GM19238 (cell line): Measurements from ENCODE around the gene FOXO1.
"Not testable (repeated sequence)": the region's sequence is repeated elsewhere in the genome, so short reads cannot be mapped to it uniquely, and the experiment has no call there.

Experiments
- DNase-seq: peaks from one replicate; pipeline ENCODE4 v3.0.0; 2011; ENCODE audit warnings: low spot score; ENCODE audit not compliant: insufficient read length

The FOXO1 gene

DNA sequence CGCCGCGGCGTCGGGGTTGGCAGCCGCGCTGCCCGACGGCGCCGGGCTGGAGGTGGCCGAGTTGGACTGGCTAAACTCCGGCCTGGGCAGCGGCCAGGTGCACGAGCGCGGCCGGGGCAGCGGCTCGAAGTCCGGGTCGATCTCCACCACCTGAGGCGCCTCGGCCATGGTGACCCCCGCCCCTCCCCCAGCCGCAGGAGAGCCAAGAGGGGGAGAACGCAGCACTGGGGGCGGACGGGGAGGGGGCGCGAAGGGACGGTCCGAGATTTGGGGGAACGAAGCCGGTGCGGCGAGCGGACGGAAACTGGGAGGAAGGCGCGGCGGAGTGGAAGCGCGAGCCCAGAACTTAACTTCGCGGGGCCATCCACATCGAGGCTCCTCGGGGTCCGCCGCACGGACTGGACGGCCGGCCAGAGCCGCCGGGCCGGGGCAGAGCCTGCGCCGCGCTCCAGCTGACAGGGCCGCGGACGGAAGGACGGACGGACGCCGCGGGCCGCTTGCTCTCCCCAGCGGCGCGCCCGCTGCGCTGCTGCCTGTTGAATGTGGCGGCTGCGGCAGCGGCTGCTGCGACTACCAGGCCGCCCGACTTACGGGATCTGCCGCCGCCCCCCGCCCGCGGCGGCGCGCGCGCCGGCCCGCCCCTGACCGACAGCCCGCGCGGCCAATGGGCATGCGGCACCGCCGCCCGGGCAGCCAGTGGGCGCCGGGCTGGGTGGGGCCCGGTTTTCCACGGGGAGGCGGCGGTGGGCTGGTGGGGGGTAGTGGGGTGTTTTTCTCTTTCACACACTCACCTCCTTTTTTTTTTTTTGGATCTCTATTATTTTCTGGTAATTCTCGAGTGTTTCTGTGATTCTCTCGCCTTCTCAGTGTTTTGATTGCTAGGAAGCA, at the start of gene FOXO1:
TSS of gene FOXO1 (minus strand) at position 597 of the 888 bp plus-strand sequence. CDS start at position 168, 429 bp downstream.
- peak; percentile 97 for DNase-seq

DNA sequence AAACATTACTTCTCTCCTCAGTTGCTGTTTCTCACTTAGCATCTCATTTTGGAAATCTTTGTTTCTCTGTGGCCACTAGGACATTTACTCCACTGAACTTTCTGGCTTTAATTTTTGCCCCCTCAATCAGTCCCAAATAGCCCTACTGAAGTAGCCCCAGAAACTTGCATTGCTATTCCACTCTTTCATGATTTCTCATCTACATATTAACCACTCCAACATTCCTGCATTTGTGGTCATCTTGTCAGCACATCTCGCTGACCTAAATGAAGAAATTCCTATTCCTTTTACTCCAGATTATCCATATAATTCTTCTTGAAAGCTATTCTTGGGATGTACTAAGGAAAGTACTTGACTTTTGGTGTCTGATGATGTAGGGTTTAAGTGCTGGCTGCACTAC, 48.0 kb upstream of the FOXO1 start:
- not testable (repeated sequence) for DNase-seq

DNA sequence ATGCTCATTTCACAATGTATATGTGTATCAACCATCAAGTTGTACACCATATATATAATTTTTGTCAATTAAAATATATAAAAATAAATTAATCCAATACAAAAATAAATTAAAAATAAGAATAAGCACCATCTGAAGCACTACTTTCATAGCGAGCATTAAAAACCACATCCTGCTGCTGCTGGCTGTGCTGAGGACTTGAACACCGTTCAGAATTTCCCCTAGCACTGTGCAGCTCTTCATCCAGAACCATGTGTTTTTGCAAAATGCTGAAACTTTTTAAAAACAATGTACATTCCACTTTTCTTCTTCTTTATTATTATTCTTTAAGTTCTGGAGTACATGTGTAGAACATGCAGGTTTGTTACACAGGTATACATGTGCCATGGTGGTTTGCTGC, 40.0 kb upstream of the FOXO1 start:
- DNase-seq = no peak

DNA sequence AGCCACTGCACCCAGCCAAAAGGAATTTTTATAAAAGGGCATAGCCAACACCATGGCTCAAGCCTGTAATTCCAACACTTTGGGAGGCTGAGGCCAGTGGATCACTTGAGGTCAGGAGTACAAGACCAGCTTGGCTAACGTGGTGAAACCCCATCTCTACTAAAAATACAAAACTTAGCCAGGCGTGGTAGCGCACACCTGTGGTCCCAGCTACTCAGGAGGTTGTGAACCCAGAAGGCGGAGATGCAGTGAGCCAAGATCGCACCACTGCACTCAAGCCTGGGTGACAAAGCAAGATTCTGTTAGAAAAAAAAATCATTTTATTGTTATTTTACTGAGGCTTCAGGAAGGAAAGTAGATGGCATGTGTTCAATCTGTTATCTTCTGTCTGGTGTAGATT, 31.3 kb upstream of the FOXO1 start:
- DNase-seq = no peak

DNA sequence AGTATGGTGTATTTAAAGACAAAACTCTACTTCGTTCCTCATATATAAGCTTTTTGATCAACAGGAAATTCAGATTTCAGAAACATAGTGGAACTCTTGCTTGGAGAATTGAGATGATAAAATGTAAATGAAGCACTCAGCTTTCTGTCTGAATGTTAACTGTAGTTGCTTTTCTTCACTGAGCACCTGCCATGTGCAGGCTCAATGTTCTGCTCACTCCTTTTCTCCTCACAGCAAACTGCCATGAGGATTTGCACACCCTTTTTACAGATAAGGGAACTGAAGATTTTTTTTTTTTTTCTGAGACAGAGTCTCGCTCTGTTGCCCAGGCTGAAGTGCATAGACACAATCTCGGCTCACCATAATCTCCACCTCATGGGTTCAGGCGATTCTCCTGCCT, 28.0 kb upstream of the FOXO1 start:
- no peak for DNase-seq

DNA sequence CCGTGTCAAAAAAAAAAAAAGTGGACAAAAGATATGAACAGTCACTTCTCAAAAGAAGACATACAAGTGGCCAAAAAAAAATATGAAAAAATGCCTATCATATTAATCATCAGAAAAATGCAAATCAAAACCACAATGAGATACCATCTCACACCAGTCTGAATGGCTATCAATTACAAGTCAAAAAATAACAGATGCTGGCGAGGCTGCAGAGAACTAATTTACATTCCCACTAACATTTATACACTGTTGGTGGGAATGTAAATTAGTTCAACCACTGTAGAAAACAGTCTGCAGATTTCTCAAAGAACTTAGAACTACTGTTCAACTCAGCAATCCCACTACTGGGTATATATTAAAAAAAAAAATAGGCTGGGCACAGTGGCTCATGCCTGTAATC, 26.5 kb upstream of the FOXO1 start:
- DNase-seq = no peak

DNA sequence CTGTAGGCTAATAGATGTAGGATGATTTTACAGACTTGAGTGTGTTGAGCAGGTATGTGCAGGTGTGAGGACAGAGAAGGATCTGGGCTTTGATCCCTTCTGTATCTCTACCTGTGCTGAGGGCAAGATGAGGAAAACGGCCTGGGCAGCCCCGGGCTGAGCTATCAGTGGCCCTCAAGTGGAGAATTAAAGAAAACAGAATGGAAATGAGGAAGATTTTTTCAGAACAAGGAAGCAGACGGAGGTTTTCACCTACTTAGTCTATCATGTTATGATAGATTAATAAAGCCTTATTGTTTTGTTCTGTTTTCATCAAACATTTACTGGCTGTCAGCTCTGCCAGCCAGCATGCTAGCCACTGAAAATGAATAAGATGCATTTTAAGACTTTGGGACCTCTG, 22.3 kb upstream of the FOXO1 start:
- DNase-seq = no peak

DNA sequence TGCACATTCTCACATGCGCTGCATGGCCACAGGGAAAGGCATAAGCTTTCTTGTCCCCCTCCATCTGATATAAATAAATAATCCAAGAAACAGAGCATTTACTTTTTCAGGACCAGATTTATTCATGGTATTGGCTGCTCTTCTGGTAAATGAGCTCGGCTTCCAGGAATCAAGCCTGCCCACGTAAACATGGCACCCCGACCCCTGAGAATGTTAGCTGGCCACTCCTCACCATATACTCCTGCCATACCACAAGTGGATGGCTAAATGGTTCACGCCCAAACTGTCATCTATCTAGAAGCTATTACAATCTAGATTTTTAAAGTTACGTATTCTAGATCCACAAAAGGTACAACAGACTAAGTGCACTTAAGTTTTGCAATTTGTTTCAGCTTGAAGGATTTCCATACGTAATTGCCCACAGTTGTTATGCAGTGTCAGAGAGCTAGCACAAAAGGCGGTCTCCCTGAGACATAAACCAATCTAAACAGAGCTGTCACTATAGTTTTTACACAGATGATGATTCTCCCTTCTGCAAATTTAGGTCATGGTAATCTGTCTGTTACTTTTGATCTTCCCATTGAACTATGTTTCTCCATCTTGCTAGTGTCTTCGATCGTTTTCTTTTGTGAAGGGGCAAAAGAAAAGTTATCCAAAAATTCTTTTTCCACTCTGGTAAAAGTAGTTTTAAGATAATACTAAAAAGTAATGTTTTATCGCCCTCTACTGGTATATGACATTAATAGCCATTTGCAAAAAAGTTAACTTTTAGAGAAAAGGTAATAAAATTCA, 16.2 kb upstream of the FOXO1 start:
- no peak for DNase-seq

DNA sequence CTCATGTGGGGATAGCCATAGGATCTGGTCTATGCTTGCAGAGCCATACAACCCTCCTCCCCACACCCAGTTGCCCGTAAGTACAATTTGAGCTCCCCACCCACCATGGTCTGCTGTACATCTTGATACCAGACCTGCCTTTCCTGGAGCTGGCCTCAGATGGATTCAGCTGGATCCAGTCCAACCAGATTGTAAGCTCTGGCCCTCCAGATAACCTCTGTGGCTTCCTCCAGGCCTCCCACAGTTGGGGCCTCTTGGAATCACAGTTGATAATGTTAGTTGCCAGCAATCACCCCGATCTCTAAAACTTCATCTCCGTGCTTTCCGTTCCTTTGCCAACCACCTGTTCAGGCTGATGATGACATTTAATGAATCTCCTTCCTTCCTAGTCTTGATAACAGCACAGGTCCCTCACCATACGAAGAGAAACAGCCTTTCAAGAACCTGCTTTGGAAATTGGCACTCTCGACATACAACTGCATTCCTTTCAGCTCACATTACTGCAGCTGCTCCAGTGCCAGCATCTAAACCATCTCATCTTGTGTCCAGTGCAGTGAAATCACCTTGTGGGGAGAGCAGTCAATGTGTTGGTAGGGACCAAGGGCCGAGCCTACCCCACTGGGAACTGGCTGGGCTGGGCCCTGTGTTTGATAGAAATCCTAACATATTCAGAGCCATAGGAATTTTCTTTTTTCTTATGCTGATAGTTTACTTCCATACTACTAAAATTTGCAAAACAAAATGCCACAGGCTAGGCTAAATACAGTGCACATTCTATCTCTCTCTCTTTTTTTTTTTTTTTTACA, 15.1 kb upstream of the FOXO1 start:
- no peak for DNase-seq

DNA sequence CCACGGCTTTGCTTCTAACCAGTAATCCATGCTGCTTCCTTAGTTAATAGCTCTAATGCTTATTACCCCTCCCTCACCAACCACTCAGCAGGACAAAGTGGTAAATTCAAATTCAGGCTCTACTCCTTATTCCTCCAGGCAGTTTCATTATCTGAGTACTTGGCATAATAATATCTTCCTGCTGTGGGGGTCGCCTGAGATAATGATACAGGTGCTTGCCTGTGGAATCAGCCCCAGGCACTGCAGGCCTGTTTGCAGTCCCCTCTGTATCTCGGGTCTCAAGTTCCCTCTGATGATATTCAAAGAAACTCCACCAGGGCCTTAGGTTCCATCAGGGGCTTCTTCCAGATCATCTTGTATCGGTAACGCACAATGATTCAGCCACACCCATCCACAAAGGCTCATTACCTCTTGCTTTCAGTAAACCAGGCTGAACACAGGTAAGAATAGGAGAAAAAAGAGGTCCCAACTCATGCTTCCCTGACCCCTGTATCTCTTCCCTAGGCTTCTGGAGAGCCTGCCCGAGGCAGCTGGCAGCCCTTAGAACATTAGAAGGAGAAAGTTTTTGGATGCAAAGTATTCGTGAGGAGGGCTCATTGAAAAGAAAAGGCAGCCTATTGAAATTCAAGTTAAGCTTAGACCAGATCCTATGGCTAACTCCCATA, 14.3 kb upstream of the FOXO1 start:
- DNase-seq = no peak

DNA sequence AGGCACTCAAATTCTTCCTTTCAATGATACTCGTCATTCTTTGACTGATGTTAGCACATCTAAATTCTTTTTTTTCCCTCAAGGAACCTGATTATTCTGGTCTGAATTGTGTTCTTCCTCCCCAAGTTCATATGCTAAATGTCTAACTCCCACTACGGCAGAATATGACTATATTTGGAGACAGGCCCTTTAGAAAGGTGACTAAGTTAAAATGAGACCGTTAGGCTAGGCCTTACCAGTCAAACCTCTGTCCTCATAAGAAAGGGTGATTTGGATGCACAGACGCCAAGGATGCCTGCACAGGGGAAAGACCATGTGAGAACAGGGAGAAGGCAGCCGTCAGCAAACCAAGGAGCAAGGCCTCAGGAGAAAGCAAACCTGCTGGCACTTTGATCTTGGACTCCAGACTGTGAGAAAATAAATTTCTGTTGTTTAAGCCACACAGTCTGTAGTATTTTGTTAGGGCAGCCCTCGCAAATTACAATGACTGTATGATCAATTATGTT, 13.1 kb upstream of the FOXO1 start:
- no peak for DNase-seq

DNA sequence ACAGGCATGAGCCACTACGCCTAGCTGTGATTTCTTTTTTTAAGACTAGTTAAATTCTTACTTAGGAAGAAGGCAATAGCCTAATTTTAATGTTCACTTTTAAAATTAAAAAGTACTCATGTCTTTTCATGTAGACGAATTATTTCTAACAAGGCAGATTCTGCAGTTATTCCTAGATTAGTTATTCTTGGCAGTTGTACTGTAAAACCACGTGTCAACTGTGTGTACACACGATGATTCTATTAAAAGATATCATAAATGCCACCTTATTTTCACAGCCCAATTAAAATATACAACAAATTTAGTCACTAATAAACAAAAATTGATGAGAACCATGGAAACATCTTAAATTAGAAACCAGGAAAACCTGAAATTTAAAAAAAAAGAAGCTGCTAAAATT, 10.6 kb upstream of the FOXO1 start:
- no peak for DNase-seq

DNA sequence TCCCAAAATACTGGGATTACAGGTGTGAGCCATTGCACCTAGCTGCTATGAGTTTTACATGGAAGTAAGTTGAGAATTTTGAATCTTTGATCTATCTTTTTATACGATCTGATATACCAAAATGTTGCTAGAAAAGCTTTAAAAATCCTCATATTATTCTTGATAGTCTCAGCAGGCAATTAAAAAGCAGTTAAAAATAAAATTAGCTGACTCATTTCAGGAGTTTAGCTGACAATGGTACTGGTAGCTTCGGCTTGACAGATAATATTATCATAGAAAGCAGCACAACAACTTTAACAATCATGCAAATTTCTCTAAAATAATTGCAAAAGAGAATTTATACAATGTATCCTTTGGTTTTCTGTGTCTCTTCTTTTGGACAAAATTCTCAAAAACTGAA, 9.6 kb upstream of the FOXO1 start:
- no peak for DNase-seq

DNA sequence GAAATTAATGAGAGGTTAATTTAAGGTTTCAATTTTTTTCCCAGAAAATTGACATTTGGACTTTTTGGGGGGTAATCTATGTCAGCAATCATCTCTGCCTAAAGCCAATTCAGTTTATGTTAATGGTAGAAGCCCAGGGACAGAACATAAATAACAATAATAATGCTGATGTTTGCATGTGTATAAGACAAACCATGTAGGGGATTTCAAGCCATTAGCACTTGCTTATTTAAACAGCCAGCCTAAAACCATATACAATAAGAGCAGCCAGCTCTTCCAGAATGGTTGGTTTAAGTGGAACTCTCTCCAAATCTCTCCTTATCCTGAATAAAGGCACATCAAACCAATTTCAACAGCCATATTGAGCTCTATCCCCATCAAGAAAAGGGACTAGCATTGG, 7.0 kb upstream of the FOXO1 start:
- DNase-seq = no peak

DNA sequence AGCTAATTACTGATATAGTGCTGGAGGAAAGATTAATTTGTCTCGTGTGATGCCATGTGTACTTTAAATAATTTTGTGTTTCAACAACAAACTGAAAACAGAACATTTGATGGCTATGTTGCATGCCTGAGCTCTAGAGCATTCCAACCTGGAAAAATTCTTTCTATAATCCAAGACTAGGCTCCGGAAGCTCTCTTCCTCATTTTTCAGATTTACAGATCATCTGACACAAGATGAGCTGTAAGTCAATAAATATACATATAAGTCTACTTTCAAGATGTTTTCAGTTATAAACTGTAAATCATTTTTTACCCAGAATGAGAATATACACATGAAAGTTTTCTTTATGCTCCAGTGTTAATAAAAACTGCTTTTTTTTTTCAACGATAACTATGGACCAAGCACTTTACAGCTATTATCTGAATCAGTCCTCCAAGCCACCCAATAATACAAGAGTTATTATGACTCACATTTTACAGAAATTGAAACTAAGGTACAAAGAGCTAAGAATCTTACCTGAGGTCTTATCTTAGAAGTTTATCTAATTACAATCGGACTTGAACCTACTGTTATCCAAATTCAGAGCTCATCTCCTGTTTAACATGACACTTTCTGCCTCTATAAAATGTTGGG, 6.4 kb upstream of the FOXO1 start:
- no peak for DNase-seq

DNA sequence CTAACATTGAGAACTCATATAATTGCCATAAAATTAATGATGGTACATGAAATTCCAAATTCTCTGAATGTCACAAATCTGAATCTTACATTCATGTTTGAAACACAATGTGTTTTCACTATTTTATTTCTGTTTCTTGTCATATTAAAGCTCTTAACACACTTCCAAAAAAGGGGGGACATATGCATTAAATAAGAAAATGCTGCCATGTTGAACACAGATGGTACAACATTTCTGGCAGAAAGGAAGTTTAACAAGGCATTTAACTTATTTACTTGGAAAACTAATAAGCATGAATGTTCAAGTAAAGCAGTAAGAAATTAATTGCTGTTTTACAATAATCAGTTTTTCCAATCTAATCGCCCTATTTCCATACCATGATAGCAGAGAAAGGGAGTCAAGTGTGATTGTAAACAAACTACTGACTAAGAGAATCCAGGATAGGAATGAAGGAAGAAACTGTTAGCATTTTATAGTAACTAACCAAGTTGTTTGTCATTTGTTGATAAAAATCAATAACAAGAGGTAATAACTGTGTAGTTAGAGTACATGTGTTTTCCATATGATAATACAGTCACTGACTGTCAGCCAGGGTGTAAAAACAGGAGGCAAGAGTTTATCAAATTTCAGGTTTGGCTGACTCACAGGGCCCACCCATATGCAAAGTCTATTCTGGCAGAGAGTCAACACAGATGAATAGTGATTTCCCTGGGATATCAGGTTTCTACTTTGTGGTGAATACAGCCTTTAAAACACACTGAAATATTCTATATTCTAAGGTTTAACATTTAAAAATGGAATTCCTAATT, 5.7 kb upstream of the FOXO1 start:
- DNase-seq = no peak

DNA sequence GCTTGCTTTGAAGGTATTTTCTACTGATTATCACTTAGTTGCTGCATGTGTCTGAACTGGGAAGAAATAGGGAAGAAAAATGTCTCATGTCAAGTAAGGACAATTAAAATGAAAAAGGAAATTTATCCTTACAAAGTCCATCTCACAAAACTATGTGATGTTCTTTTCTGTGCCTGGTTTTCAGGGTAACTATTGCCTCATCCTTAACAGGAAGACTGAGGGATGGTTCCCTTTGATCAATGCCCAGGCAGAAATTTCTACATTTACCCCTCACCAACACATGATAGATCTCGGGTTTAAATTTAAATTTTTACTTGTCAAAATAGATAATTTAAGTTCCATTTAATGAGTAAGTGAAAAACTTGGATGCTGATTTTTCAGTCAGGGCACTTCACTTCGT, 3.9 kb upstream of the FOXO1 start:
- no peak for DNase-seq

DNA sequence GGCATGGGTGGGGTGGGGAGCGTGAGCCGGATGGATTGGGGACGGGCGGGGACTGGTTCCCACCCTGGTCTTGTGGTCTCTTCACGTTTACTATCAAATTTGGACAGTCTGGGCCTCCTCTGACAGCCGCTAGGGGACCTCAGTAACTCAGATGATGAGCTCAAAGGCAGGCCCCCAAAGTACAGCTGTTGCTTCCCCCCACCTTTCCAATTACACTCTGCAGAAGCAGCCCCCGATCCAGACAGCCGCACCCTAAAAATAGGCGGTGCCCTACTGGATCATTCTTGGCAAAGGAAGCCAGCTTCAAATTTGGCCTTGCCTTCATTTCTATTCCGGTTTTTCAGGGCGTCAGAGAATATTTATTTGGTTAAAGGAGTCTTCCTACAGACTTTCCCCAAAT, 1.9 kb upstream of the FOXO1 start:
- peak; percentile 61 for DNase-seq

DNA sequence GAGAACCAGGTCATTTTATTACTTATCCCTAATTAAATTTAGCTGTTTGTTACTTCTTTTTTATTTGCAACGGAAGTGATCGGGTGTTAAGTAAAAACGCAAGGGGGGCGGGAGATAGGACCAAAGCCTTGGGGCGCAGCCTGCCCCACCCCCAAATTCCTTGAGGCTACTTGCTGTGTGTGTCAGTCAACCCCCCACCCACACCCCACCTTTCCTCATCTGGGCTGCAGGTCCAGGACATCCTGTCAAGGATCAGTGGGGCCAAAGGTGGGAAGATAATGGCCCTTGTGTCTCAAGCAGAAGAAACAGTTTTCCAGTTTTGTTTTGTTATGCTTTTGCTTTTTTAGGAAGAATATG, 1.2 kb upstream of the FOXO1 start:
- DNase-seq = no peak
